Left ventricle myocardium superior (tissue), 1 donor: ENCODE results near the gene TBC1D2. TPM values are rescaled to one million over a fixed set of nuclear protein-coding genes. Genes with fewer than 3 reads are reported as not detected.

Experiments
- ATAC-seq: fragments of 200-7000 bp; cut with Tn5 transposase; one replicate; pipeline ENCODE4 v1.9.1; 2020; ENCODE audit warnings: mild to moderate bottlenecking, moderate library complexity
- DNase-seq: peaks from one replicate; pipeline ENCODE4 v3.0.0-alpha.2; 2020
- intact Hi-C: fragments of 100-400 bp; cut with micrococcal nuclease; formaldehyde crosslinking; loops from one replicate; pipeline ENCODE4 v1.11.0; 2022
- microRNA-seq: library from miRNA; unstranded; fragments of <30 nt; microRNA quantifications from one replicate; pipeline ENCODE4 v1.2.0, GENCODE V29; 2020; ENCODE audit warnings: borderline number of aligned reads
- total RNA-seq: library from RNA; stranded (reverse); fragmentation: NEBNext Ultra II Directional; extraction: Animal tissue kit (Norgen Biotek cat#: 25700); gene quantifications from one replicate; pipeline ENCODE4 v1.2.1, GENCODE V29; 2021
- donor health status: DM: no; HTN: yes; CAD: no; lungs with severe emphysema.

The TBC1D2 gene
- total RNA-seq, 1 donor from 2014 or later: 2.8 TPM

DNA sequence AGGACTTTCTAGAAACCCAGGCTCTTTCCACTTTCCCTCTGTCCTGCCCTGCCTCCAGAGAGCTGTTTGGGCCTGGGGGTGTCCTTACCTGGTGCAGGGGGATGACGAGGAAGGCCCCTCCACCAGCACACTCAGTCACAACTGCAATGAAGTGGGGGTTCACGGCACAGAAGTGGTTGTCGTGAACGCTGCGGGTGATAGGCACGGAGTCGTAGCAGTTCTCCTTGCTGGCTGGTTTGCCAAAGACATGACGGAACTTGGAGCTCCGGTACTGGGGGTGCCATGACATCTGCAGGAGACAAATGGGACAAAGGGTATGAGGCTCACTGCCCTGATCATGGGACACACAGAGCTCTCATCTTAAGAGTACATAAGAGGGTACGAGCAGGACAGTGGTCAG, 98.1 kb downstream of the TBC1D2 start:
- no peak for DNase-seq
- intact Hi-C loops: no loop called here
- ATAC-seq: no peak

DNA sequence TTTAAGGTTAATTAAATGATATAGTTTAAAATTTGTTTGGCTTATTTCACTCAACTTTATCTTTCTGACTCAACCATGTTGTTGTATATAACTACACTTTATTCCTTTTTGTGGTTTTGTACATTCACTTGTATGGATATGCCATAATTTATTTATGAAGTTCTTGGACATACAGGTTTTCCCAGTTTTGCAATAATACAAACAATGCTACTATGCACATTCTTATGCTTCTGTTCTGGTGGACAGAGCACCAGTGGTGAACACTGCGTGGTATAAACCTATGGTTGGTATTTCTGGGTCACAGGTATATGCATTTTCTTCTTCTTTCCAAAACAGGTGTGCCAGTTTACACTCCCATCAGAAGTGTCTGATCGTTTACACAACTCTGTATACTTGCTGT, 100.8 kb downstream of the TBC1D2 start:
- ATAC-seq (no peak), DNase-seq (no peak)
- intact Hi-C loops: no loop called here

DNA sequence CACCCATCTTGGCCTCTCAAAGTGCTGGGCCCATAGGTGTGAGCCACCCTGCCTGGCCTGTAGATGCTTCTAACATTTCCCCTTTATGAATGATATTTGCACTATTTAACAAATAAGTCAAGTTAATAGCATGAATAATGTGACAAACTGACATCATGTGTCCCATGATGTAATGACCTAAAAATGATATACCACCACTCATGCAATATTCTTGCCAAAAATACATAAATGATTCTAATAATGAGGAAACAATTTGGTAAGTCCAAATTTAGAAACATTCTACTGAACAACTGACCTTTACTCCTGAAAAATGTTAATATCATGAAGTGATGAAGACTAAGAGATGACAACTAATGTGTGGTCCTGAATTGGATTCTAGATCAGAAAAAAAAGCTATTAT, 102.9 kb downstream of the TBC1D2 start:
- ATAC-seq (no peak), DNase-seq (no peak)
- intact Hi-C loops: no loop called here

DNA sequence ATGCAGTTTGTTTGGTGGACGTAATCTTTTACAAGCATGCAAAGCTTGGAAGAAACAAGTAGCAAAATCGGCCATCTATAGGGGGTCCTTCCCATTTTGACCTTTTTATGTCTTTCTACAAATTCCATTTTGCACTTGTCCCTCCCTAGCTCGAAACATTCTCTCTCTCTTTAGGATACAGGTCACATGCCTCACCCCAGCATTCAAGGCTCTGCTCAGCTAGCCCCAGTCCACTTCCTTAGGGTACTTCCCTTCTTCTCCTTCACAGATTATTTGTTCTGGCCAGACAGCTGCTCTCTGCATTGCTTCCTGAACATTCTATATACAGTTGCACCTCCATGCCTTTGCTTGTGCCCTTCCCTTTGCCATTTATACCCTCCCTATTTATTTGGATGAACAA, 104.7 kb downstream of the TBC1D2 start:
- intact Hi-C loops: no loop called here
- DNase-seq (no peak), ATAC-seq (peak; percentile 40)

DNA sequence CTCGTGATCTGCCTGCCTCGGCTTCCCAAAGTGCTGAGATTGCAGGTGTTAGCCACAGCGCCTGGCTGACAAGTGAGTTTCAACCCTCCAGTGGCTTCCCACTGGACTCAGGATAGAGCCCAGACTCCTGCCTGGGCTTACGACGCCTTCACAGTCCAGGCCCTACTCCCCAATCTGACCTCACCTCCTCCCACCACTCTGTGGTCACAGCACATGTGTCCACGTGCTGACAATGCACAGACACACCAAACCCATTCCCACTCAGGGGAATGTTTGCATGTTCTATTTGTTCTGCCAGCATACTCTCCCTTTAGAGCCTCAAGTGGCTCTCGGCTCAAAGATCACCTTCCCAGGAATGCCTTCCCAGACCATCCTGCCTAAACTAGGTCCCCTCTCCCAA, 105.3 kb downstream of the TBC1D2 start:
- intact Hi-C loops: no loop called here
- no peak for ATAC-seq
- DNase-seq: no peak

DNA sequence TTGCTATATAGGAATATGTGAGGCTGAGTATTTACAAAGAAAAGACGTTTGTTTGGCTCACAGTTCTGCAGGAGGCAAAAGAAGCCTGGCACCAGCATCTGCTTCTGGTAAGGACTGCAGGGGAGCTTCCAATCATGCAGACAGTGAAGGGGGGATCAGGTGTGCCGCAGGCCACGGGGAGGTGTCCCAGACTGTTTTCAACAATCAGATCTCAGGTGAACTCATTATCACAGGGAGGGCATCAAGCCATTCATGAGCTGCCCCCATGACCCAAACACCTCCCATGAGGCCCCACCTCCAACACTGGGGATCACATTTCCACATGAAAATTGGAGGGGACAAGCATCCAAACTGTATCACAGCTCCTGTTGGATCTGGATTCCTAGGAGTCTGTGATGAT, 106.0 kb downstream of the TBC1D2 start:
- intact Hi-C loops: no loop called here
- no peak for ATAC-seq
- DNase-seq: no peak

Small RNA genes lying within 50 kb of the gene (microRNA-seq; reads per million reads assigned to microRNA genes)
- not detected for gene MIR6854

Other genes starting within 250 kb of the TBC1D2 start
- gene NANS, start 198.9 kb downstream of the TBC1D2 start, total RNA-seq: 35.9 TPM
- gene TRIM14, start 136.4 kb downstream of the TBC1D2 start, total RNA-seq: 4.0 TPM
- 0.35 TPM for gene CORO2A, start 63.0 kb downstream of the TBC1D2 start, total RNA-seq